ENCODE results near the gene BATF2. TPM values are rescaled to one million over a fixed set of nuclear protein-coding genes. Genes with fewer than 3 reads are reported as not detected.

The BATF2 gene
- total and polyA plus RNA-seq, 9 of the 15 experiments (the other 6 are each of a cell fraction or from before 2014, with no cell fraction given) = 1.7 to 8.9 (median 6.4) TPM

- TF ChIP-seq E2F8 (IDR thresholded peaks at IDR 0.05; ENCODE audit: low read depth, partially characterized antibody) = no peak
- TF ChIP-seq ETV6 (IDR thresholded peaks at IDR 0.05; ENCODE audit: borderline replicate concordance in 1 of 2, low read depth in 2 of 2, low read length in 1 of 2) = no peak
- TF ChIP-seq ETV6 (CRISPR knock-in tag; IDR thresholded peaks at IDR 0.05; ENCODE audit: borderline replicate concordance) = no peak
- TF ChIP-seq SIRT6 (IDR thresholded peaks at IDR 0.05; ENCODE audit: low read depth, low read length) = no peak
- no peak; the same call in 1 of the 2 replicates for TF ChIP-seq REST (IDR thresholded peaks at IDR 0.05; ENCODE audit: borderline replicate concordance)
- TF ChIP-seq REST (CRISPR knock-in tag; IDR thresholded peaks at IDR 0.05; ENCODE audit: low read depth) = no peak
- TF ChIP-seq JUND (IDR thresholded peaks at IDR 0.05; ENCODE audit: borderline replicate concordance, low read depth, low read length) = peak; percentile 69; the same call in 1 of the 2 replicates
- TF ChIP-seq JUND (tag; IDR thresholded peaks at IDR 0.05; ENCODE audit: borderline replicate concordance, low read depth, low read length) = peak; percentile 73; the same call in 1 of the 3 replicates
- TF ChIP-seq ZNF445 (CRISPR knock-in tag; IDR thresholded peaks at IDR 0.05; ENCODE audit: low read depth) = no peak
- TF ChIP-seq ARID1B (IDR thresholded peaks at IDR 0.05) = peak; percentile 60
- peak; percentile 73 for TF ChIP-seq DPF2 (IDR thresholded peaks at IDR 0.05)
- TF ChIP-seq ZNF584 (CRISPR knock-in tag; IDR thresholded peaks at IDR 0.05; ENCODE audit: low read depth) = no peak
- TF ChIP-seq CC2D1A (IDR thresholded peaks at IDR 0.05) = 0 out of 2 replicates have a peak, but pooled peaks have one; percentile 55
- TF ChIP-seq MTA1 (IDR thresholded peaks at IDR 0.05; ENCODE audit: borderline replicate concordance) = peak; percentile 48; the same call in 1 of the 2 replicates
- TF ChIP-seq, protein P1, sequence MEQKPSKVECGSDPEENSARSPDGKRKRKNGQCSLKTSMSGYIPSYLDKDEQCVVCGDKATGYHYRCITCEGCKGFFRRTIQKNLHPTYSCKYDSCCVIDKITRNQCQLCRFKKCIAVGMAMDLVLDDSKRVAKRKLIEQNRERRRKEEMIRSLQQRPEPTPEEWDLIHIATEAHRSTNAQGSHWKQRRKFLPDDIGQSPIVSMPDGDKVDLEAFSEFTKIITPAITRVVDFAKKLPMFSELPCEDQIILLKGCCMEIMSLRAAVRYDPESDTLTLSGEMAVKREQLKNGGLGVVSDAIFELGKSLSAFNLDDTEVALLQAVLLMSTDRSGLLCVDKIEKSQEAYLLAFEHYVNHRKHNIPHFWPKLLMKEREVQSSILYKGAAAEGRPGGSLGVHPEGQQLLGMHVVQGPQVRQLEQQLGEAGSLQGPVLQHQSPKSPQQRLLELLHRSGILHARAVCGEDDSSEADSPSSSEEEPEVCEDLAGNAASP (IDR thresholded peaks at IDR 0.05) = no peak
- TF ChIP-seq ZNF668 (CRISPR knock-in tag; IDR thresholded peaks at IDR 0.05) = no peak
Observed at GRCh38 chr11:65013130-65013887, 16.5 kb upstream of the BATF2 start (continued).
